Measurements from ENCODE around the gene CPM.
"Not testable (repeated sequence)": the region's sequence is repeated elsewhere in the genome, so short reads cannot be mapped to it uniquely, and the experiment has no call there.

Gene CPM

GRCh38 chr12:68844788-68845695 lies 87.9 kb downstream of the CPM start:
- DNase-seq: no peak

GRCh38 chr12:68844318-68844745 lies 88.6 kb downstream of the CPM start:
- no peak for DNase-seq

GRCh38 chr12:68842784-68843567 lies 90.0 kb downstream of the CPM start:
- DNase-seq: no peak

- no peak for DNase-seq
These were observed 90.8 kb downstream of the CPM start for GRCh38 chr12:68842123-68842522.

- no peak for DNase-seq
These were observed 91.3 kb downstream of the CPM start for GRCh38 chr12:68841717-68842116.

GRCh38 chr12:68841175-68841574 lies 91.8 kb downstream of the CPM start:
- DNase-seq: not testable (repeated sequence)

- no peak for DNase-seq
These were observed 93.5 kb downstream of the CPM start for GRCh38 chr12:68839183-68840147.

- no peak for DNase-seq
These were observed 94.7 kb downstream of the CPM start for GRCh38 chr12:68838046-68838886.

GRCh38 chr12:68837215-68837614 lies 95.8 kb downstream of the CPM start:
- DNase-seq: no peak

GRCh38 chr12:68835333-68835908 lies 97.5 kb downstream of the CPM start:
- DNase-seq: no peak

GRCh38 chr12:68833508-68833907 lies 99.5 kb downstream of the CPM start:
- DNase-seq: no peak

GRCh38 chr12:68832504-68832867 lies 100.5 kb downstream of the CPM start:
- DNase-seq: no peak

- no peak for DNase-seq
These were observed 101.0 kb downstream of the CPM start for GRCh38 chr12:68831751-68832503.

GRCh38 chr12:68831272-68831671 lies 101.7 kb downstream of the CPM start:
- no peak for DNase-seq

GRCh38 chr12:68828672-68829068 lies 104.3 kb downstream of the CPM start:
- no peak for DNase-seq

- DNase-seq: no peak
These were observed 104.9 kb downstream of the CPM start for GRCh38 chr12:68827895-68828671.

- no peak for DNase-seq
These were observed 107.3 kb downstream of the CPM start for GRCh38 chr12:68825569-68826217.

GRCh38 chr12:68824597-68825250 lies 108.2 kb downstream of the CPM start:
- no peak for DNase-seq

GRCh38 chr12:68824131-68824530 lies 108.8 kb downstream of the CPM start:
- no peak for DNase-seq

Data from NCI-H446 (cell line).